Measurements from ENCODE around the gene LDLRAD3. TPM values are rescaled to one million over a fixed set of nuclear protein-coding genes. Genes with fewer than 3 reads are reported as not detected.
A peak's percentile ranks its signal among the peaks of the same experiment; 100 is the strongest.
"Not testable (repeated sequence)": the region's sequence is repeated elsewhere in the genome, so short reads cannot be mapped to it uniquely, and the experiment has no call there.

Gene LDLRAD3
- 10.7 and 14.6 TPM in 2 replicates for total RNA-seq (2014; rRNA removed; shearing (Covaris generic))

DNA sequence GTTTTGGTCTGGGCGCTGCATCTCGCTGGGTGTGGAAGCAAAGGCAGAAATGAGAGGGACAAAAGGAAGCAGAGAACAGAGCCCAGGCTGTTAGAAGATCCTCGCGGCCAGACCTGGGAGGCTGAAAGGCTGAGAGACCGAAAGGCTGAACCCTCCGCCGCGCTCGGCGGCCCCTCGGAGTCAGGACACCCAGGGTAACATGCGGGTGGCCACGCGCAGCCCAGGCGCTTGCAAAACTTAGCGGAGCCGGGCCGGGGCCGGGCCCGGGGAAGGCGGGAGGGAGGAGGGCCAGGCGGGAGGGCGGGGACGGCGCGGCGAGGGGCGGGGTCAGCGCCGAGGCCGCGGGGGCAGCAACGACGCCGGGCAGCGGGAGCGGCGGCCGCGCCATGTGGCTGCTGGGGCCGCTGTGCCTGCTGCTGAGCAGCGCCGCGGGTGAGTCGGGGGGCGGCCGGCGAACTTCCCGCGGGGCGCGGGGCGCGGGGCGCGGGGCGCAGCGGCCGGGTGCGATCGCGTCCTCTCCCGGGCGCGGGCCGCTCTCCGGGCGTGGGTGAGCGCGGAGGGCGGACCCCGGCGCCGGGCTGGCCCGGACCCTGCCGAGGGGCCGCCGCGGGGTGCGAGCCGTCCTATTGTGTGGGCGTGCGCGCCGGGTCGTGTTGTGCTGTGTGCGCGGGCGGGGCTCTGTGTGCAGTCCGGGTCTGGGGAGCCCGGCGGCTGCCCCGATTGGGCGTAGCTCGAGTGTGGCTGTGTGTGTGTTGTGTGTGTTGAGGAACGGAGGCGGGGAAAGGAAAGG is at the start of gene LDLRAD3:
Gene LDLRAD3, plus strand, starts transcription at position 350 of the 790 bp plus-strand sequence. Its CDS starts 37 bp downstream, at position 387.
- DNase-seq (ENCODE audit: low spot score): peak; percentile 65

- DNase-seq (ENCODE audit: low spot score): no peak
These were observed 46.8 kb upstream of the LDLRAD3 start for GRCh38 chr11:35897019-35897418.

GRCh38 chr11:35902961-35903360 is 40.9 kb upstream of the LDLRAD3 start:
- DNase-seq (ENCODE audit: low spot score): no peak

- DNase-seq (ENCODE audit: low spot score): no peak
These were observed 38.1 kb upstream of the LDLRAD3 start for GRCh38 chr11:35905646-35906276.

DNA sequence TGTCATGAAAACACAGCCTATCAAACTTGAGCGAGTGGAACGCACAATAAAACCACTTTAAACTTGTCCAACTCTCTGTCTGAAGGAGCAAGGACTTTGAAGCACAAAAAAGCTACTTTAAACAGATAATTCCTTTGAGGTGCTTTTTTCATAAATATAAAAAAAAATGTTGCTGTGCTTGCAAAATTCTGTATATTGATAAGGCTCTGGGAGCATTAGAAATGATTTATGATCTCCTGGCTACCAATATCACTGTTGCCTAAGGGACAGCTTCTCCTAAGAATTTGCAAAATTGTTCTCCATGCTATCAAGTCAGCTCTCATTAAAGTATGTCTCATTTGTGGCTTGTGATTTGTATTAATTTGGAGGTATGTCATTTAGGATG is 37.6 kb upstream of the LDLRAD3 start:
- DNase-seq (ENCODE audit: low spot score): no peak

DNA sequence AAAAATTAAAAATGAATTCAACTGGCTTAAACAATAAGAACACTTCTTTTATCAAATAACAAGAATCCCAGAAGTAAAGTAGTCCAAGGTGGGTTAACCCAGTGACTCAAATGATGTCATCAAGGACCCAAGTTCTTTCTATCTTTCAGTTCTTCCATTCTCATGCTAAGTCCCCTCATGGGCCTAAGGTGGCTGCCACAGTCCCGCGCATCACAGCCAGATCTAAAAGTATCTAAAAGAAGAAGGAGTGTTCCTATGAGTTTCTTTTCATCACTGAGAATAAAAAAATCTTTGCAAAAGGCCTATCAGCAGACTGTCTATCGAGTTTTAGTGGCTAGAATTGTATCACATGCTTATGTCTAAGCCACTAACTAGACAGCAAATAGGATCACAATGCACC is 37.2 kb upstream of the LDLRAD3 start:
- no peak for DNase-seq (ENCODE audit: low spot score)

DNA sequence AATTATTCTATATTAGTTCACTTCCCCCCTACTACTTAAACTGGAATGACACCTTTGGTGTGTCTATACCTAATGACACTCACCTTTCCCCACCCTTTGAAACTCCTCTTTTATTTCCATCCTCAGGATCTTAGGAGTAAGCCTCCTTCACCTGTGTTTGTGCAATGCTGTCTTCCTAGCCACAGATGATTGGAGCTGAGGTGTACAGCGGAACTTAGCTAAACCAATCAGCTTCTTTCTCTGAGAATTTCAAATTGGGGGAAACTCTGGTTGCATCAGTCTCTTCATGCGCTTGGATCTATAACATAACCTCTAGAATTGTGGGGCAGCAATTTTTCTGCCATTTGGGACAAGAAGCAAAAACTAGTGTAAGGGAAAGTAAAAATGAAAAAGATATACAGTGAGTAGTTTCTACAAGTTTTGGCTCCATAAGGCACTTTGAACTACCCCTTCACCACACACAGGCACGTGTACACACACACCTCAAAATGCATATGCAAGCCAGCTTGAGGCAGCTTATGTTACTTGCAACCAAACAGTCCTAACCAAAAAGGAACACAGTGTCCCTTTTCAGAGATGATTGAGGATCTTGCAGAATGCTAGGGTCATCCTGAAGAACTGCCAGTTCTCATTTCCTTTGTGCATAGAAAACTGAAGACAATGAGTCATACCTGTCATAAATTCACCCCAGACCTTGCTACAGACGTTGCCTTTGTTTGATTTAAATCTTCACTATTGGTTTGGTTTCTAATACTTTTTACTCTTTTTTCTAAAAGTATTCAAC is 36.0 kb upstream of the LDLRAD3 start:
- DNase-seq (ENCODE audit: low spot score): peak; percentile 77

DNA sequence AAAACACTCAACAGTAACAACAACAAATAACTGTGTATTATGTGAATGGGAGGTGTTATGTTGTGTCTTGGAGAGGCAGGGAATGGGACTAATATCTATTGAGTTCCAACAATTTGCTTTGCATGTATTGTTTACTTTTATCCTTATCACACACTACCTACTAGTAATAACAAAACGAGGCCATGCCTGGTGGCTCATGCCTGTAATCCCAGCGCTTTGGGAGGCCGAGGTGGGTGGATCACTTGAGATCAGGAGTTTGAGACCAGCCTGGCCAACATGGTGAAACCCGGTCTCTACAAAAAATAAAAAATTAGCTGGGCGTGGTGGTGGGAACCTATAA is 35.5 kb upstream of the LDLRAD3 start:
- DNase-seq (ENCODE audit: low spot score): not testable (repeated sequence)

DNA sequence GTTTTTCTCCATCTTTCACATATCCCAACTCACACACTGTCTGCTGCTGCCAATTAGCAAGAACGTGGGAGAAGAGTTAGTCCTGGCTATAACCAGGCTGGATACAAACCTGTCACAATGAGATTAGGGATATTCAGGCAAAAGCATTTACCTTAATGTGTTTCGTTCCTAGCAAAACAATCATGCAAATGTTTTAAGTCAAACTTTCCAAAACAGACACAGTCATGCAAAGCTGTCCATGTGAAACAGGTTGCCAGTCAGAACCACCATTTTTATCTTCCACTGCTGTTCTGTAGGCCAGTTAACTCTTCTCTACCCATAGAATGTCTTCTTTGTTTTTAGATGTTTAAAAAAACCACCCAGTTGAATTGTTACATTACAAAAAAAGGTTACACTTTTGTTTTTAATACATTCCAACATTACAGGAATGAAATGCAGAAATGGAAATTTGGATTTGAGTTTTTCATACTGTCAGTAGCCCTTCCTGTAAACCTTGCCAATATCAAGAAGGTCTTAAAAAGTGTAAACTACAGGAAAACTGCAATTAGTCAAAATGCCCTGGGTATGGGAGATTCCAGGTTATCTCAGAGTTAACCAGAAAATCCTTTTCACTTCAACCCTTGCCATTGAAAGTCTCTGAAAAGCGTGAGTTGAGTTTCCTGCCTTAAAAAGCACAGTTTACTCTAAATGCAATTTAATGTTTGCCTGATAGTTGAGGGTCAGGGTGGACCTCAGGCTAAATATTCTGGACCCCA is 34.2 kb upstream of the LDLRAD3 start:
- DNase-seq (ENCODE audit: low spot score): no peak

DNA sequence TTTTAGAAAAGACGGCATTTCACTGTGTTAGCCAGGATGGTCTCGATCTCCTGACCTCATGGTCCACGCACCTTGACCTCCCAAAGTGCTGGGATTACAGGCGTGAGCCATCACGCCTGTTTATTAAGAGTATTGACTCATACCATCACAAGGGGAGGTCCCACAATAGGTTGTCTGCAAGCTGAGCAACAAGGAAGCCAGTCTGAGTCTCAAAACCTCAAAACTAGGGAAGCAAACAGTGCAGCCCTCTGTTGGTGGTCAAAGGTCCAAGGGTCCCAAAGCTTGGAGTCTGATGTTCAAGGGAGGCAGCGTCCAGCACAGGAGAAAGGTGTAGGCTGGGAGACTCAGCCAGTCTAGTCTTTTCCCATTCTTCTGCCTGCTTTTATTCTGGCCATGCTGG is 32.8 kb upstream of the LDLRAD3 start:
- DNase-seq (ENCODE audit: low spot score): no peak

- DNase-seq (ENCODE audit: low spot score): no peak
These were observed 32.2 kb upstream of the LDLRAD3 start for GRCh38 chr11:35911616-35912165.

DNA sequence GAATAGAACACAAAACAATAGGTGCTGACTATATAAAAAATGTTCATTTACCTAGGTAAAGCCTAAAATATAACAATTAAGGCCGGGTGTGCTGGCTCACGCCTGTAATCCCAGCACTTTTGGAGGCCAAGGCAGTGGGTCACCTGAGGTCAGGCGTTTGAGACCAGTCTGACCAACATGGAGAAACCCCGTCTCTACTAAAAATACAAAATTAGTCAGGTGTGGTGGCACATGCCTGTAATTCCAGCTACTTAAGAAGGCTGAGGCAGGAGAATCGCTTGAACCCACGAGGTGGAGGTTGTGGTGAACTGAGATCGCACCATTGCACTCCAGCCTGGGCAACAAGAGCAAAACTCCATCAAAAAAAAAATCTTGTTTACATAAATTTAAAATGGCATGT is 31.4 kb upstream of the LDLRAD3 start:
- DNase-seq (ENCODE audit: low spot score): not testable (repeated sequence)

- DNase-seq (ENCODE audit: low spot score): no peak
These were observed 30.8 kb upstream of the LDLRAD3 start for GRCh38 chr11:35912883-35913624.

- no peak for DNase-seq (ENCODE audit: low spot score)
These were observed 29.0 kb upstream of the LDLRAD3 start for GRCh38 chr11:35914816-35915215.

DNA sequence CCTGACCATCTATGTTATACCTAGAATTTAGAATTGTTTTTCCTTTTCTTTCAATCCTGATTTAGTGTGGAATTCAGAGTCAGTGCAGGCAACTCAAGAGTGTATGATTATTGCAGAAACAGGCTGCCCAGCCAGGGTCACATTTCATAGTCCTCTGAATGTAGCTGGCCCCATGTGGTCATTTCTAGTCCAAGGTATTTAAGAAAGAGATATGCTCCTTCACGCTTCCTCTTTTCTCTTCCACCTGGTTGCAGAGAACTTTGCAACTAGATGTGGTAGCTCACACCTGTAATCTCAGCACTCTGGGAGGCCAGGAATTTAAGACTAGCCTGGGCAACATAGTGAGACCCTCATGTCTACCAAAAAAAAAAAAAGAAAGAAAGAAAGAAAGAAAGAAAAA is 27.6 kb upstream of the LDLRAD3 start:
- DNase-seq (ENCODE audit: low spot score): no peak

GRCh38 chr11:35917676-35918075 is 26.2 kb upstream of the LDLRAD3 start:
- DNase-seq (ENCODE audit: low spot score): no peak

- DNase-seq (ENCODE audit: low spot score): no peak
These were observed 25.1 kb upstream of the LDLRAD3 start for GRCh38 chr11:35918716-35919115.

DNA sequence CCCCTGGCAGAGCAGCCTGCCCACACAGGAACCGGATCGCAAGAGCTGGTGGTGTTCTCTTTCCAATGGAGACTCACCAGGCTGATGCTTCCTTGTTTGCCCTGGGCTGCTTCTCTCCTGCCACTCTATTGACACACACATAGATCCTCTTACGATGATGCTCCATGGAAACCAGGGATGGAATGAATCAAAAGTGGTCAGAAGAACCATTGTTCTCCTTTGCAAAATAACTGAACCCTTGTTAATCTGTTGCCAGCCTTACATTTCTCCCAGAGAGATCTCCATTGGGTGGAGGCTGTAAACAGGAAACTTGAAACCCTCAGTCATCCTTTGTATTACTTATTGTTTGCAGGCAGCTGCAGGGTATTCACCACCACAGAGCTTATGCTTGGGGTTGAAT is 24.6 kb upstream of the LDLRAD3 start:
- DNase-seq (ENCODE audit: low spot score): no peak

DNA sequence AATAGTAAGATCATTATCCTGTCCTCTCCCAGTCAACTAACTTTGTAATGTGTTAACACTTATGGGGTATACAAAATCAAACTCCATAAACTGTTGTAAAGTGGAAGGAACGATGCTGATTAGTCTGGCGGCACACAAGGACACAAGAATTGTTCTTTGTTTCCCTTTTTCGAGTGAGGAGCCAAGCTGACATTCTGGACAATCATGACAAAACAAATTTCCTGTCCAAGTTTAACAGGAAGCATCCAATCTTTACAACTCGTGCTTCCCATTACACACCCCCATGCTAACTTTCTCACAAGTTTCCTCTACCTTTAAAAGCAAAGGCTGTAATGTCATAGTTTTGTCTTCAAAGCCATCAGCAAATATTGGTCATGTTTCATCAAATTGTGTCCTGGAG is 20.4 kb upstream of the LDLRAD3 start:
- no peak for DNase-seq (ENCODE audit: low spot score)

- no peak for DNase-seq (ENCODE audit: low spot score)
These were observed 19.1 kb upstream of the LDLRAD3 start for GRCh38 chr11:35924811-35925210.

DNA sequence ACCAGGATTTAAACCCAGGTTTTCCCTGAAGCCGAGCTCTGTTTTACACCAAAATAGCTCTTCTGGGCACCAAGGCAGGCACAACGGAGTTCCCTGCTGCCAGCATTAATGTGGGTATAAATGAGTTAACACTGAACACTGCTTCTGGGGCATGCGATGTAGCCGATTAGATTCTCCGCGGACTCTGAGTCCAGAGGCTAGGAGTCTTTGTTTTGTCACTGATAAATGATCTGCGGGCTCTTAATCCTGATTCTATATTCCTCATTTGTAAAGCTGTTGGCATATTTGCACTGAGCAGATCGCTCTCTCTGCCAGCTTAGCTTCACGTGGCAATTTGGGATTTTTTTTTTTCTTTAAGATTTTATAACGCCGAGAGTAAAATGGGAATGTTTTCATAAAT is 16.8 kb upstream of the LDLRAD3 start:
- no peak for DNase-seq (ENCODE audit: low spot score)

All from A172 (cell line).